Measurements from ENCODE around the gene SPSB4. TPM values are rescaled to one million over a fixed set of nuclear protein-coding genes. Genes with fewer than 3 reads are reported as not detected.

SPSB4 gene
- total RNA-seq, 1 experiment from 2014 or later, result 0.05 TPM

DNA sequence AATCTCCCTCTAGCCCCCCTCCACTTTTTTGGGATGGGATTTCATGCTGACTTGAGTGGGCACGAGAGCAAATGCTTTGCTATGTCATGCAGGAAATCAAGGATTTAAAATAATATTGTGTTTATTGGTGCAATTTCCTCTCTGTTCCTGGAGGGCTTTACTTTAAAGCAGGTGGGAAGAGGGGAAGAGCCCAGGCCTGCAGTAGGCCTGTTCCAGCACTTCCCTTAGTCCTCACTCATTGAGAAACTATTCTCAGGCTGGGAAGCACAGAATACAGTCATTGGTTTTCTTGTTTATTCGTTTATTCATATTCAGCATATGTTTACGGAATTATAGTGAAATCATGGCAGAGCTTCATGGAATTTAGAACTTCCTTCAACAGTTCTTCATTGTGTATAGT, 41.7 kb upstream of the SPSB4 start:
- Histone ChIP-seq H3K36me3 (ENCODE audit: control insufficient read depth, insufficient read depth, low read length) (no peaks in the 10 kb centered on the region), H3K27ac (ENCODE audit: low read length) (no peak overlapping the region), H3K4me1 (ENCODE audit: control insufficient read depth, insufficient read depth, low read length) (no peaks in the 10 kb centered on the region), H3K9me3 (ENCODE audit: control insufficient read depth, insufficient read depth, low read depth, low read length) (no peaks in the 10 kb centered on the region), H3K27me3 (ENCODE audit: control insufficient read depth, insufficient read depth, low read length) (peaks cover 6% of the 10 kb centered on the region), H3K4me3 (ENCODE audit: low read depth in 2 of 2, low read length in 2 of 2) (no peak overlapping the region)
- no TSS peak for BruUV-seq (replicated peaks)
- CTCF ChIA-PET, result interaction anchor here (0.6 to 1.1 kb wide), 3 partner anchors 175 to 182 kb away, joined by 3 read pairs; no protein-coding TSS in a partner anchor
- DNase-seq (ENCODE audit: low read depth, low spot score) (no peak), ATAC-seq (no peak)
- in situ Hi-C loops (cut with HindIII; ENCODE audit: low pct_unique_long_range_greater_than_20kb, low sequenced_read_pairs) (no loop called here), intact Hi-C loops (cut with micrococcal nuclease; ENCODE audit: unreplicated experiment) (no loop called here)
- TF ChIP-seq CTCF (IDR thresholded peaks at IDR 0.05) (no peak), REST (IDR thresholded peaks at IDR 0.05; ENCODE audit: insufficient read depth in 1 of 2, low read depth in 2 of 2, low read length in 1 of 2) (no peak), POLR2AphosphoS5 (IDR thresholded peaks at IDR 0.05; ENCODE audit: low read depth, low read length) (no peak), TCF7L2 (IDR thresholded peaks at IDR 0.05; ENCODE audit: low read depth, low read length) (no peak), SIN3A (IDR thresholded peaks at IDR 0.05; ENCODE audit: borderline replicate concordance, insufficient read depth, low read depth, low read length) (no peak)
- POLR2A ChIA-PET, result interaction anchor here (0.6 kb wide), 1 partner anchor 241 kb away, joined by 4 read pairs; no protein-coding TSS in a partner anchor

- Histone ChIP-seq H3K9me3 (ENCODE audit: control insufficient read depth, insufficient read depth, low read depth, low read length) (no peaks in the 10 kb centered on the region), H3K27me3 (ENCODE audit: control insufficient read depth, insufficient read depth, low read length) (peaks cover 15% of the 10 kb centered on the region), H3K27ac (ENCODE audit: low read length) (no peak overlapping the region), H3K4me1 (ENCODE audit: control insufficient read depth, insufficient read depth, low read length) (no peaks in the 10 kb centered on the region), H3K36me3 (ENCODE audit: control insufficient read depth, insufficient read depth, low read length) (no peaks in the 10 kb centered on the region), H3K4me3 (ENCODE audit: low read depth in 2 of 2, low read length in 2 of 2) (no peak overlapping the region)
- BruUV-seq (replicated peaks), result no TSS peak
- ChIA-PET POLR2A (no interaction called here), CTCF (interaction anchor here (0.6 kb wide), 1 partner anchor 181 kb away, joined by 5 read pairs; no protein-coding TSS in a partner anchor)
- intact Hi-C loops (cut with micrococcal nuclease; ENCODE audit: unreplicated experiment), result loop anchor here (1.0 kb wide), 2 partner anchors 94 to 181 kb away; no protein-coding TSS in a partner anchor
- TF ChIP-seq REST (IDR thresholded peaks at IDR 0.05; ENCODE audit: insufficient read depth in 1 of 2, low read depth in 2 of 2, low read length in 1 of 2) (no peak), CTCF (IDR thresholded peaks at IDR 0.05) (peak; percentile 94)
- in situ Hi-C loops (cut with HindIII; ENCODE audit: low pct_unique_long_range_greater_than_20kb, low sequenced_read_pairs), result no loop called here
- peak; percentile 95 for ATAC-seq
- peak; percentile 36 for DNase-seq (ENCODE audit: low read depth, low spot score)
Measured at GRCh38 chr3:141011232-141011996, 39.7 kb upstream of the SPSB4 start.
